ENCODE measurements around the gene PGRMC2. TPM values are rescaled to one million over a fixed set of nuclear protein-coding genes. Genes with fewer than 3 reads are reported as not detected.

The PGRMC2 gene
- total RNA-seq, 6 experiments from 2014 or later: 116 to 185 (median 129) TPM

DNA sequence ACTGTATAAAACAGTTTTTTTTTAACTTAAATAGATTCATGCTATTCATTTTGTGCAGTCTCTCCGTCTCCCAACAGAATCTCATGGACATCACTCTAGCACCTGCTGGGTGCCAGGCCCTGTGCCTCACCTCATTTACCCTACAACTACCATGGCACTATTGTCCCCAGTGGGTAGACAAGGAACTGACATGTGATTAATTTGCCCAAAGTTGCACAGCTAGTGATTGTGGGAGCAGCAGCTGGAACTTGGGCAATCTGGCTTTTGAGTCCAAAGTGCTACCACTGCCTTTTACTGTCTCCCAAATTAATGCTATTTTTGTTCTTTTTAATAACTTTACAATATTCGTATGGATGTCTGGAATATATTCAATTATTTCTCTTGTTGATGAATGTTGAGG is 11.2 kb upstream of the PGRMC2 start:
- Mint-ChIP-seq H3K4me3 (no peak overlapping the region), H3K27me3 (ENCODE audit: insufficient read depth) (no peaks in the 10 kb centered on the region), H3K4me1 (ENCODE audit: low read depth) (peaks cover 19% of the 10 kb centered on the region), H3K27ac (no peak overlapping the region), H3K9me3 (no peaks in the 10 kb centered on the region), H3K36me3 (ENCODE audit: low read depth) (no peaks in the 10 kb centered on the region)
- no peak for DNase-seq
- TF ChIP-seq, protein P1, sequence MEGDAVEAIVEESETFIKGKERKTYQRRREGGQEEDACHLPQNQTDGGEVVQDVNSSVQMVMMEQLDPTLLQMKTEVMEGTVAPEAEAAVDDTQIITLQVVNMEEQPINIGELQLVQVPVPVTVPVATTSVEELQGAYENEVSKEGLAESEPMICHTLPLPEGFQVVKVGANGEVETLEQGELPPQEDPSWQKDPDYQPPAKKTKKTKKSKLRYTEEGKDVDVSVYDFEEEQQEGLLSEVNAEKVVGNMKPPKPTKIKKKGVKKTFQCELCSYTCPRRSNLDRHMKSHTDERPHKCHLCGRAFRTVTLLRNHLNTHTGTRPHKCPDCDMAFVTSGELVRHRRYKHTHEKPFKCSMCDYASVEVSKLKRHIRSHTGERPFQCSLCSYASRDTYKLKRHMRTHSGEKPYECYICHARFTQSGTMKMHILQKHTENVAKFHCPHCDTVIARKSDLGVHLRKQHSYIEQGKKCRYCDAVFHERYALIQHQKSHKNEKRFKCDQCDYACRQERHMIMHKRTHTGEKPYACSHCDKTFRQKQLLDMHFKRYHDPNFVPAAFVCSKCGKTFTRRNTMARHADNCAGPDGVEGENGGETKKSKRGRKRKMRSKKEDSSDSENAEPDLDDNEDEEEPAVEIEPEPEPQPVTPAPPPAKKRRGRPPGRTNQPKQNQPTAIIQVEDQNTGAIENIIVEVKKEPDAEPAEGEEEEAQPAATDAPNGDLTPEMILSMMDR (IDR thresholded peaks at IDR 0.05): peak; percentile 16; the same call in 1 of the 2 replicates

GRCh38 chr4:128298146-128298758 is 10.6 kb upstream of the PGRMC2 start:
- DNase-seq: no peak
- H3K9me3 Mint-ChIP-seq: no peaks in the 10 kb centered on the region
- H3K4me3 Mint-ChIP-seq: no peak overlapping the region
- H3K27ac Mint-ChIP-seq: no peak overlapping the region
- no peaks in the 10 kb centered on the region for H3K27me3 Mint-ChIP-seq (ENCODE audit: insufficient read depth)
- H3K4me1 Mint-ChIP-seq (ENCODE audit: low read depth): peaks cover 19% of the 10 kb centered on the region
- TF ChIP-seq, protein P1 (IDR thresholded peaks at IDR 0.05): no peak
- no peaks in the 10 kb centered on the region for H3K36me3 Mint-ChIP-seq (ENCODE audit: low read depth)

DNA sequence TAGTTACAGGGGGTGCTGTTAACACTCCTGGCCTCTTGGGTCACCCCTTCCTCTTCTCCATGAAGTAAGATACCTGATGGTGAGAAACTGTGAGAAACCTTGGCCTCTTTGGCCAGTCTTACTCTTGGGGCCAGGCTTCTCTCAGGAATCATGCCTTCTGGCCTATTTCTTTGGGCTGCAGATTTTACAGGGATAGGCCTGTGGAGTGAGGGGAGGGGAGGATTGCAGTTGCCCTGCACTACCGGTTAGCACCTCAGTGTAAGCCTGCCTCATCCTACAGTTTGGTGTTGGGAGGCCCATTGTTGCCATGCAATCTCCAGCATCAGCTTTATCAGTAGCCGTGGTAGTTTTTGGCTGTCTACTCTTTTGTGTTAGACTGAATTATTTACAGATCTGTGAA is 7.6 kb upstream of the PGRMC2 start:
- Mint-ChIP-seq H3K36me3 (ENCODE audit: low read depth) (no peaks in the 10 kb centered on the region), H3K27me3 (ENCODE audit: insufficient read depth) (no peaks in the 10 kb centered on the region; the same call in 1 of the 2 replicates), H3K4me3 (no peak overlapping the region), H3K4me1 (ENCODE audit: low read depth) (peaks cover 18% of the 10 kb centered on the region), H3K9me3 (no peaks in the 10 kb centered on the region), H3K27ac (no peak overlapping the region)
- TF ChIP-seq, protein P1 (IDR thresholded peaks at IDR 0.05): no peak
- no peak for DNase-seq

DNA sequence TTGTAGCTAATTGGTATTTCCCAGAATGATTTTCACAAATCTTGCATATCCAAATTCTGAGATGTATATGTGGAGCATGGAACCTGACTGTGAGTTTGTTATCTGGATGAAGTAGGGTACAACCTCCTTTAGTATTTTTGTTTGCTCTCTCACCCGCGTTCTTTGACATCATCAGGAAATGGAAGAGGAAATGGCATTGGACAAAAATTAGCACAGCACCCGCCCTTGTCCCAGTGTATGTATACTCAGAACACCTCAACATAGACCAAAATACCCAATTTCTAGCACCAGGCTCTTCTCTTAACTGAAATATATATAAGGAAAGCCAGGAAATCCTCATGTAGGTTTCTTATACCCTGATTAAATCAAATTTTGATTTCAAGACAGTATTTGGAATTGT is 6.9 kb upstream of the PGRMC2 start:
- no peak overlapping the region for H3K27ac Mint-ChIP-seq
- no peaks in the 10 kb centered on the region for H3K9me3 Mint-ChIP-seq
- H3K27me3 Mint-ChIP-seq (ENCODE audit: insufficient read depth): no peaks in the 10 kb centered on the region; the same call in 1 of the 2 replicates
- no peak overlapping the region for H3K4me3 Mint-ChIP-seq
- TF ChIP-seq, protein P1 (IDR thresholded peaks at IDR 0.05): no peak
- no peak for DNase-seq
- H3K4me1 Mint-ChIP-seq (ENCODE audit: low read depth): peaks cover 11% of the 10 kb centered on the region
- no peaks in the 10 kb centered on the region for H3K36me3 Mint-ChIP-seq (ENCODE audit: low read depth)

GRCh38 chr4:128292349-128292748 is 4.7 kb upstream of the PGRMC2 start:
- Mint-ChIP-seq H3K36me3 (ENCODE audit: low read depth) (peaks cover 5% of the 10 kb centered on the region; the same call in 1 of the 2 replicates), H3K27me3 (ENCODE audit: insufficient read depth) (no peaks in the 10 kb centered on the region; the same call in 1 of the 2 replicates), H3K4me3 (no peak overlapping the region), H3K27ac (no peak overlapping the region), H3K9me3 (no peaks in the 10 kb centered on the region), H3K4me1 (ENCODE audit: low read depth) (peaks cover 16% of the 10 kb centered on the region)
- TF ChIP-seq, protein P1 (IDR thresholded peaks at IDR 0.05): no peak
- no peak for DNase-seq
